ENCODE measurements around the gene SNAP23.
A peak's percentile ranks its signal among the peaks of the same experiment; 100 is the strongest.

The SNAP23 gene

GRCh38 chr15:42495361-42496212 is at the start of gene SNAP23:
TSS of gene SNAP23 (plus strand) at chr15:42495634. CDS start at chr15:42511847, 16,213 bp downstream.
- peak; percentile 83 for DNase-seq

GRCh38 chr15:42447599-42447998 is 47.8 kb upstream of the SNAP23 start:
- no peak for DNase-seq

- DNase-seq: no peak
These were observed 47.2 kb upstream of the SNAP23 start for GRCh38 chr15:42448281-42448680.

- DNase-seq: no peak
These were observed 45.5 kb upstream of the SNAP23 start for GRCh38 chr15:42449770-42450424.

GRCh38 chr15:42450425-42450790 is 45.0 kb upstream of the SNAP23 start:
- DNase-seq: no peak

- no peak for DNase-seq
These were observed 41.6 kb upstream of the SNAP23 start for GRCh38 chr15:42453826-42454225.

- DNase-seq: no peak
These were observed 38.9 kb upstream of the SNAP23 start for GRCh38 chr15:42456531-42456930.

GRCh38 chr15:42456971-42457370 is 38.5 kb upstream of the SNAP23 start:
- DNase-seq: no peak

- no peak for DNase-seq
These were observed 37.7 kb upstream of the SNAP23 start for GRCh38 chr15:42457445-42458442.

GRCh38 chr15:42461261-42461660 is 34.2 kb upstream of the SNAP23 start:
- DNase-seq: no peak

GRCh38 chr15:42465520-42466259 is 29.7 kb upstream of the SNAP23 start:
- DNase-seq: no peak

GRCh38 chr15:42471002-42471401 is 24.4 kb upstream of the SNAP23 start:
- DNase-seq: no peak

GRCh38 chr15:42474827-42475226 is 20.6 kb upstream of the SNAP23 start:
- no peak for DNase-seq

- no peak for DNase-seq
These were observed 12.7 kb upstream of the SNAP23 start for GRCh38 chr15:42482701-42483100.

GRCh38 chr15:42483677-42484076 is 11.8 kb upstream of the SNAP23 start:
- DNase-seq: no peak

GRCh38 chr15:42490291-42490670 is 5.2 kb upstream of the SNAP23 start:
- DNase-seq: no peak

- peak; percentile 86 for DNase-seq
These were observed 4.5 kb upstream of the SNAP23 start, which contains the start of gene ZNF106 for GRCh38 chr15:42490671-42491538. TSS of gene ZNF106 (minus strand) at chr15:42491141. CDS start at chr15:42472289, 18,852 bp downstream.

GRCh38 chr15:42491539-42492225 is 3.8 kb upstream of the SNAP23 start:
- no peak for DNase-seq

- DNase-seq: no peak
These were observed 1.8 kb upstream of the SNAP23 start for GRCh38 chr15:42493679-42494078.

- peak; percentile 6 for DNase-seq
These were observed 455 bp upstream of the SNAP23 start for GRCh38 chr15:42494998-42495360.
